Activated effector memory CD4-positive, alpha-beta T cell treated with anti-CD3 and anti-CD28 coated beads, Interleukin-2, amount 50 U/mL, for 16 hours (primary cell): ENCODE data around the gene SLC22A6.
"Not testable (repeated sequence)": the region's sequence is repeated elsewhere in the genome, so short reads cannot be mapped to it uniquely, and the experiment has no call there.

ENCODE experiments used
- DNase-seq: peaks from one replicate; pipeline ENCODE4 v3.0.0-alpha.2; 2020

SLC22A6 gene

GRCh38 chr11:62985041-62985750 is 429 bp upstream of the SLC22A6 start:
- DNase-seq, result no peak

- no peak for DNase-seq
Measured at GRCh38 chr11:62983536-62984199, 1.1 kb downstream of the SLC22A6 start.

GRCh38 chr11:62981743-62982142 is 3.0 kb downstream of the SLC22A6 start:
- DNase-seq, result no peak

GRCh38 chr11:62980133-62980760 is 4.5 kb downstream of the SLC22A6 start:
- no peak for DNase-seq

- no peak for DNase-seq
Measured at GRCh38 chr11:62976109-62976508, 8.7 kb downstream of the SLC22A6 start.

GRCh38 chr11:62974848-62975522 is 9.8 kb downstream of the SLC22A6 start:
- no peak for DNase-seq

- no peak for DNase-seq
Measured at GRCh38 chr11:62965574-62965973, 19.2 kb downstream of the SLC22A6 start.

GRCh38 chr11:62962391-62962790 is 22.4 kb downstream of the SLC22A6 start:
- DNase-seq, result no peak

- DNase-seq, result no peak
Measured at GRCh38 chr11:62961017-62961570, 23.7 kb downstream of the SLC22A6 start.

- DNase-seq, result no peak
Measured at GRCh38 chr11:62959422-62959980, 25.3 kb downstream of the SLC22A6 start.

GRCh38 chr11:62958547-62959421 is 26.0 kb downstream of the SLC22A6 start:
- DNase-seq, result no peak

- DNase-seq, result no peak
Measured at GRCh38 chr11:62957147-62957546, 27.6 kb downstream of the SLC22A6 start.

GRCh38 chr11:62954478-62954877 is 30.3 kb downstream of the SLC22A6 start:
- DNase-seq, result no peak

- DNase-seq, result no peak
Measured at GRCh38 chr11:62953811-62954210, 31.0 kb downstream of the SLC22A6 start.

GRCh38 chr11:62948765-62949320 is 35.9 kb downstream of the SLC22A6 start:
- DNase-seq, result no peak

GRCh38 chr11:62945538-62945937 is 39.2 kb downstream of the SLC22A6 start:
- not testable (repeated sequence) for DNase-seq

GRCh38 chr11:62937528-62937927 is 47.2 kb downstream of the SLC22A6 start:
- not testable (repeated sequence) for DNase-seq

GRCh38 chr11:62934496-62934785 is 50.3 kb downstream of the SLC22A6 start:
- DNase-seq, result no peak

GRCh38 chr11:62933750-62934495 is 50.8 kb downstream of the SLC22A6 start:
- no peak for DNase-seq

- DNase-seq, result no peak
Measured at GRCh38 chr11:62933285-62933684, 51.5 kb downstream of the SLC22A6 start.
